Endothelial cell of umbilical vein (primary cell): ENCODE data around the gene OVCH2. TPM values are rescaled to one million over a fixed set of nuclear protein-coding genes. Genes with fewer than 3 reads are reported as not detected.

Source experiments
- BruUV-seq: library from RNA; stranded (reverse); fragments of 400-500 nt; replicated peaks from 2 replicates; lab custom pipeline; 2021; lab: Mats Ljungman, UMichigan
- CTCF ChIA-PET: fragments of 300-600, 350-600 bp; sonication (Branson Sonifier 250); formaldehyde crosslinking; loops from one replicate; lab custom pipeline; 2021; ENCODE audit warnings: antibody characterized with exemption, inconsistent platforms; lab: Charles Lee
- POLR2A ChIA-PET: fragments of 300-600, 350-600 bp; sonication (Branson Sonifier 250); formaldehyde crosslinking; loops from one replicate; lab custom pipeline; 2021; ENCODE audit warnings: antibody characterized with exemption, inconsistent platforms; lab: Charles Lee
- DNase-seq: peaks from one replicate; pipeline ENCODE4 v3.0.0-alpha.2; 2011; ENCODE audit warnings: low read depth, low spot score
- FAIRE-seq: peaks from 2 replicates; lab custom pipeline; 2011; peaks lifted over from hg19 to GRCh38; lab: Jason Lieb, UNC
- H2AFZ ChIP-seq: 2 replicates; pipeline ENCODE4 v1.6.0; 2012; ENCODE audit warnings: low read depth, low read length, control low read depth, inconsistent platforms
- H3K27ac ChIP-seq: 2 replicates; pipeline ENCODE4 v1.5.1; 2011; ENCODE audit warnings: low read depth, mild to moderate bottlenecking, control low read depth, low read length, moderate library complexity; ENCODE audit not compliant: insufficient read depth
- H3K27me3 ChIP-seq, 2 experiments: 2 replicates each; pipeline versions ENCODE4 v1.6.0 to v1.6.1; 2011; ENCODE audit warnings: low read length in 2 of 2, mixed read lengths in 1 of 2; ENCODE audit not compliant: control insufficient read depth in 2 of 2, insufficient read depth in 2 of 2
- H3K36me3 ChIP-seq, 2 experiments: 2 replicates in 1 of 2; 3 replicates in 1 of 2; pipeline ENCODE4 v1.5.1; 2011; ENCODE audit warnings: low read length in 2 of 2, mild to moderate bottlenecking in 1 of 2, moderate library complexity in 1 of 2; ENCODE audit not compliant: control insufficient read depth in 2 of 2, insufficient read depth in 2 of 2; ENCODE audit errors: extremely low read depth in 1 of 2
- H3K4me1 ChIP-seq: 3 replicates; pipeline ENCODE4 v1.5.1; 2011; ENCODE audit warnings: mild to moderate bottlenecking, low read length; ENCODE audit not compliant: control insufficient read depth, insufficient read depth; ENCODE audit errors: extremely low read depth
- H3K4me2 ChIP-seq: 2 replicates; pipeline ENCODE4 v1.6.1; 2011; ENCODE audit warnings: low read length, control low read depth, mixed read lengths; ENCODE audit not compliant: insufficient read depth
- H3K4me3 ChIP-seq, 3 experiments: fragments of 200-600 bp in 1 of 3; sonication (generic), shearing (Covaris generic) in 1 of 3; replicated peaks in 1 of 3; 2 replicates each; pipeline ENCODE4 v1.5.1; 2011 to 2016; ENCODE audit warnings: control low read depth in 3 of 3, low read length in 3 of 3, mild to moderate bottlenecking in 2 of 3, inconsistent platforms in 1 of 3, low read depth in 1 of 3, moderate library complexity in 1 of 3; ENCODE audit not compliant: insufficient read depth in 1 of 3
- H3K79me2 ChIP-seq: 2 replicates; pipeline ENCODE4 v1.6.0; 2012; ENCODE audit warnings: low read length, inconsistent platforms; ENCODE audit not compliant: control insufficient read depth, insufficient read depth
- H3K9ac ChIP-seq: replicated peaks from 2 replicates; pipeline ENCODE3; 2011; ENCODE audit warnings: low read length, control low read depth; ENCODE audit not compliant: insufficient read depth; ENCODE audit errors: extremely low read depth
- H3K9me1 ChIP-seq: replicated peaks from 3 replicates; pipeline ENCODE4 v1.6.0; 2011; ENCODE audit warnings: mild to moderate bottlenecking, low read length; ENCODE audit not compliant: control insufficient read depth, insufficient read depth; ENCODE audit errors: extremely low read depth
- H3K9me3 ChIP-seq: replicated peaks from 2 replicates; pipeline ENCODE4 v1.5.1; 2012; ENCODE audit warnings: low read length, inconsistent platforms; ENCODE audit not compliant: control insufficient read depth, insufficient read depth
- H4K20me1 ChIP-seq: replicated peaks from 2 replicates; pipeline ENCODE3; 2011; ENCODE audit warnings: mild to moderate bottlenecking, low read length; ENCODE audit not compliant: control insufficient read depth, insufficient read depth; ENCODE audit errors: extremely low read depth
- CTCF ChIP-seq, 2 donors: IDR thresholded peaks; 1 replicate in 1 of 2; 2 replicates in 1 of 2; pipeline ENCODE4 v1.5.1; 2011; ENCODE audit warnings: low read length in 2 of 2, mild to moderate bottlenecking in 2 of 2, moderate library complexity in 2 of 2, control low read depth in 1 of 2, inconsistent platforms in 1 of 2, low read depth in 1 of 2; ENCODE audit not compliant: insufficient read depth in 1 of 2; ENCODE audit errors: extremely low read depth in 1 of 2
- EZH2 ChIP-seq: IDR thresholded peaks from 2 replicates; pipeline ENCODE4 v1.6.1; 2012; ENCODE audit warnings: borderline replicate concordance, low read depth, mild to moderate bottlenecking, moderate library complexity, low read length, inconsistent platforms; ENCODE audit not compliant: severe bottlenecking
- FOS ChIP-seq: IDR thresholded peaks from 2 replicates; pipeline ENCODE4 v1.6.1; 2011; ENCODE audit warnings: mild to moderate bottlenecking, low read length, moderate library complexity, borderline replicate concordance; ENCODE audit not compliant: insufficient read depth
- GATA2 ChIP-seq: IDR thresholded peaks from 2 replicates; pipeline ENCODE4 v1.7.0; 2011; ENCODE audit warnings: low read depth, mild to moderate bottlenecking, moderate library complexity, mixed read lengths, low read length; ENCODE audit not compliant: insufficient read length, insufficient read depth
- JUN ChIP-seq: IDR thresholded peaks from 2 replicates; pipeline ENCODE4 v1.6.1; 2011; ENCODE audit warnings: borderline replicate concordance, low read depth; ENCODE audit not compliant: insufficient read length, insufficient read depth
- dilution Hi-C: fragments of 300-500 bp; cut with MboI; formaldehyde crosslinking; loops from one replicate; pipeline ENCODE4 v1.15.0; 2019; ENCODE audit warnings: low sequenced_read_pairs; ENCODE audit not compliant: extremely low pct_ligation_motif_present
- intact Hi-C: fragments of 100-400 bp; cut with micrococcal nuclease; formaldehyde crosslinking; loops from one replicate; pipeline ENCODE4 v1.10.0; 2022
- polyA plus RNA-seq, 4 experiments: library from polyadenylated mRNA; depleted of rRNA in 3 of 4; stranded (reverse) in 3 of 4; unstranded in 1 of 4; fragments of >200 nt; gene quantifications; 2 replicates each; pipeline versions ENCODE4 v1.2.1 to v1.2.3, GENCODE V29; 2011 to 2012; ENCODE audit warnings: missing spikeins in 1 of 4
- total RNA-seq: library from RNA; stranded (reverse); gene quantifications from 2 replicates; pipeline ENCODE4 v1.2.3, GENCODE V29; 2021

Gene OVCH2
- total and polyA plus RNA-seq, 2 donors (not counting 3 experiments of a cell fraction or from before 2014, with no cell fraction given): not detected

GRCh38 chr11:7651140-7651551 is 55.1 kb downstream of the OVCH2 start:
- DNase-seq (no peak), FAIRE-seq (no peak)
- intact Hi-C loops (no loop called here), dilution Hi-C loops (no loop called here)
- no peaks in the 10 kb centered on the region for H3K9me1 ChIP-seq
- peaks cover 0 to 3% of the 10 kb centered on the region in 2 experiments for H3K36me3 ChIP-seq
- TF ChIP-seq EZH2: no peak
- TF ChIP-seq FOS: no peak
- no peak for TF ChIP-seq CTCF (IDR thresholded peaks at IDR 0.05; ENCODE audit: extremely low read depth in 1 of 2, insufficient read depth in 1 of 2, low read depth in 1 of 2, low read length in 2 of 2)
- no peak overlapping the region for H3K27ac ChIP-seq
- BruUV-seq: no TSS peak
- no peak overlapping the region for H3K9ac ChIP-seq
- no peak overlapping the region for H2AFZ ChIP-seq
- no peak overlapping the region for H3K4me3 ChIP-seq
- H3K27me3 ChIP-seq: no peaks in the 10 kb centered on the region
- H4K20me1 ChIP-seq: no peaks in the 10 kb centered on the region
- ChIA-PET POLR2A (no interaction called here), CTCF (interaction anchor here (0.6 to 10.0 kb wide), 5 partner anchors 8 to 77 kb away, joined by 4 to 766 read pairs (median 5); no protein-coding TSS in a partner anchor)
- no peaks in the 10 kb centered on the region for H3K9me3 ChIP-seq
- H3K79me2 ChIP-seq: no peaks in the 10 kb centered on the region
- no peaks in the 10 kb centered on the region for H3K4me1 ChIP-seq
- no peak overlapping the region for H3K4me2 ChIP-seq

- Histone ChIP-seq H3K4me1 (no peaks in the 10 kb centered on the region), H3K27ac (no peak overlapping the region), H3K27me3 (no peaks in the 10 kb centered on the region), H3K9ac (no peak overlapping the region), H2AFZ (no peak overlapping the region), H3K4me2 (no peak overlapping the region), H3K79me2 (no peaks in the 10 kb centered on the region), H4K20me1 (no peaks in the 10 kb centered on the region), H3K9me1 (no peaks in the 10 kb centered on the region), H3K36me3 (peaks cover 0 to 3% of the 10 kb centered on the region in 2 experiments), H3K9me3 (no peaks in the 10 kb centered on the region), H3K4me3 (no peak overlapping the region)
- no TSS peak for BruUV-seq
- DNase-seq (no peak), FAIRE-seq (no peak)
- intact Hi-C loops: no loop called here
- POLR2A ChIA-PET: no interaction called here
- dilution Hi-C loops: no loop called here
- TF ChIP-seq JUN: no peak
- no peak for TF ChIP-seq GATA2
- TF ChIP-seq EZH2: no peak
- CTCF ChIA-PET: interaction anchor here (0.7 to 10.0 kb wide), 6 partner anchors 9 to 76 kb away, joined by 3 to 766 read pairs (median 6); no protein-coding TSS in a partner anchor
These were observed 58.0 kb downstream of the OVCH2 start for GRCh38 chr11:7648264-7648663.
